K562 (cell line): ENCODE results near the gene USPL1.

Experiments used
- CTCF ChIP-seq, 3 experiments: IDR thresholded peaks in 2 of 3; conservative IDR thresholded peaks in 1 of 3; 2 replicates each; pipeline ENCODE4 v1.5.1; 2011 to 2012; ENCODE audit warnings: low read length in 3 of 3, mild to moderate bottlenecking in 3 of 3, control low read depth in 2 of 3, improper control_type of control experiment in 1 of 3, inconsistent platforms in 1 of 3, low read depth in 1 of 3, mixed read lengths in 1 of 3, moderate library complexity in 1 of 3; ENCODE audit not compliant: insufficient read depth in 2 of 3
- NBN ChIP-seq: fragments of 450-650 bp; IDR thresholded peaks from 2 replicates; pipeline ENCODE4 v1.6.1; 2016; ENCODE audit warnings: low read depth, mild to moderate bottlenecking
- POLR2A ChIP-seq: fragments of 450-650 bp; conservative IDR thresholded peaks from 2 replicates; pipeline ENCODE4 v1.6.1; 2016

GRCh38 chr13:30601836-30602235 lies 15.9 kb upstream of the USPL1 start:
- TF ChIP-seq NBN, result no peak
- TF ChIP-seq POLR2A, result no peak
- no peak for TF ChIP-seq CTCF (IDR thresholded peaks at IDR 0.05 in 2 of 3, conservative IDR thresholded peaks at IDR 0.05 in 1 of 3; ENCODE audit: insufficient read depth in 2 of 3, low read depth in 1 of 3, low read length in 3 of 3)
